ENCODE measurements around the gene DNAJB9.

The DNAJB9 gene

DNA sequence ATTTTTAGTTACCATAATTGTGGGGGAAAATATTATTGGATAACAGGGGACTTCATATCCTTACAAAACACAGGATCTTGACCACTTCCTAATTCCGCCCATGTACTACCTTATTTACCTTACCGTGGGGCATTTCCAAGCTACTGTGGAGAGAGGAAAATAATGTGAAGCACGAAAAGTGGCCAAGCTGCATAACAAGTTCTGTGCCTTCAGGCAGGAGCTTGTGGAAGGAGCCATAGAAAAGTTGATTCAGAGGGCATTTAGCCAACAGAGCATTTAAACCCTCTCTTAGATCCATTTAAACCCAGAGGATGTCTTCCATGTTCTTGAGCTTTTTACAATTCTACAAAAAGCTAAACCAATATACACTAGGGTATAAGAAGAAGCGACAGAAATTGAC is 41.6 kb downstream of the DNAJB9 start:
- no peak for DNase-seq

DNA sequence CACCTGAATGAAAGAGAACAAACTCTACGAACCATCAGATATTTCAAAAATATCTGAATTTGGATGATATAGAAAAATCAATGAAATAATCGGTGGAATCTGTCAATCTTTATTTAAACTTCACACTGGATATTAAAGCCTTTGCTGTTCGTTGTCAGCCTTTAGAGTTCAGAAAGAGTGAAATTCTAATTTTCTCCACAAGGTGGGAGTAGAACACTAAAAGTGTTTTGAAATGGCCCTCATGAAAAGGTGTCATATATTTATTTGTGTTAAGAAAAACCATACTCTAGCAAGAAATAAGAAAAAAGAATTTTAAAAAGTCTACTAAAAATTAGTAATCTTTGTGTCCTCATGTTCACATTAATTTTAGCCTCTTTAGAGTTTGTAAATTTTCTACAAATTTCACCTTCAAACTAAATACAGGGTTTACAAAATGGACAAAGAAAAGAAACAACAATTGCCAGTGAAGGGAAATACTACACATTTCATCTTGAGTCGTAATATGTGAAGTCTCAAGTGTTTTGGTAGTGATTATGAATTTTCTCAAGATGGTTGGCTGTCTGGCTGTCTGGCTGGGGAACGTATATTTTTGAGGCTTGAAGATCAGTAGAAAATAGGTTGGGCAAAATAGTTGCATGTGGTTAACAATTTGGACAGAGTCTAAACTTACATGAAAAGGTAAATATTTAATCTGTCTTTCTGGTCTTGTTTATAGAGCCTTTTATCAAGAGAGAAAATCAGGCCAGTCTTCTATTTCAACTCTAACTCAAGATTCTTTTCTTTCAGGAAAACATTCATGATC is 43.7 kb downstream of the DNAJB9 start:
- no peak for DNase-seq

DNA sequence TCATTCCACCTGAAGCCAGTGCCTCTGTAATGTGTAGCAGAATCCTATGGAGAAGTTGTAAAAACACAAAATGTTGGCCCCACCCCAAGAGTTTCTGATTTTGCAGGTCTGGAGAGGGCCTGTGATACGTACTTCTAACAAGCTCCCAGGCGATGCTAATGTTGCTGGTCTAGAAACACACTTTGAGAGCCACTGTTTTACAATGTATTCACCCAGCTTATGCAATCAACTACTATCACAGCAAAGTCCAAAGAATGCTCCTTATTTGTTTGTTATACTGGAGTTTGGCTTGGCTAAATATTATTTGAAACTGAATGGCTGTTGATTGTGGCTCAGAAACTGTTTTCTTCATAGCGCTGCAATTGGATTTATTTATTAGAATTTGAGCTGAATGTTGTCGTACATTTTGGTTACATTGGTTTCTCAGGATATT is 44.3 kb downstream of the DNAJB9 start:
- DNase-seq: no peak

DNA sequence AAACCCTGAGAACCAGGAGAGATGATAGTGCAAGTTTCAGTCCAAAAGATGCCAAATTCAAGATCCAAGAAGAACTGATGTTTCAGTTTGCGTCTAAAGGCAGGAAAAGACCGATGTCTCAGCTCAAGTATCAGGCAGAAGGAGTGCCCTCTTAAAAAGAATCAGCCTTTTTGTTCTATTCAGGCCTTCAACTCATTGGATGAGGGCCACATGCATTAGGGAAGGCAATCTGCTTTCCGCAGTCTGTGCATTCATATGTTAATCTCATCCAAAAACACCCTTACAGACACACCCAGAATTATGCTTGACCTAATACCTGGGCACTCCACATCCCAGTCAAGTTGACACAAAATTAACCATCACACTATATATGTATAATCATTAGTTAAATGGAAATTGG is 45.2 kb downstream of the DNAJB9 start:
- no peak for DNase-seq

DNA sequence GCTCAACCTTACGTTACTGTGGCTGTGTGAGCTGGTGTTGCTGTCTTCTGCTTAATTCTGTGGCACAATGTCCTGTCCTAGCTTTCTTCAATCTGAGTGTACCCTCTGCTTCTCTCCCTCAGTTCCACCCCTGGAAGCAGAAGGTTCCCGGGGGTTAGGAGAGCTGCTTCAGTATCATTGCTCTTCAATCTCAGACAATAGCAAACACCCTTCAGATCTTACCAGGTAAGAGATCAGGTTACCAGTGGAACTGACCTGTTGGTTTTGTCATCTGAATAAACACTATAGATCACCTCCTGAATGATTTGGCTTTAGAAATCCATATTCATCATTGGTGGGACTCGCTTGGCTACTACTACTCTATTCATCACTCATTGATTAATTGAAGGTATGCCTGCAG is 48.4 kb downstream of the DNAJB9 start:
- no peak for DNase-seq

DNA sequence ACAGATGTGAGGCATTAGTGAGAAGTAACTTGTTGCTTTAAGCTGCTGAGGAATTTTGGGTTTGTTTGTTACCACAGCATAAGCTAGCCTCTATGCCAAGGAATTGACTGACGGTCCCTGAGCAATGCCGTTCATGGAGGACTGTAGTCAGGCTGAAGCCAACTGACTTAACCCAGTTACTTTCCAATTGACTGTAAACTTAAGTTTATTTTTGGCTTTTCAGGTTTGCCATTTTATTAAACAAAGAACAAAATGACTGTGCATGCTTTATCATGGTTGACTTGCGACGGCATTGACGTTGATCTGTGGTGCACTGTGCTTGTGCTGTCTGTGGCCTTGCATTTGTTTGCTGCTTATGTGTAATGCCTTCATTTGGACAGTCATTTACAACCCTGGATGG is 53.5 kb downstream of the DNAJB9 start:
- no peak for DNase-seq

Measured in effector CD8-positive, alpha-beta T cell (primary cell).